HG03439 (cell line): ENCODE data around the gene KIF26A.

ENCODE experiments used
- ATAC-seq: cut with Tn5 transposase; IDR thresholded peaks from one replicate; pipeline ENCODE4 v1.9.1; 2021; ENCODE audit warnings: mild to moderate bottlenecking, moderate library complexity; ENCODE audit not compliant: unreplicated experiment

Gene KIF26A

GRCh38 chr14:104155513-104155912 lies 17.1 kb downstream of the KIF26A start:
- ATAC-seq = no peak

DNA sequence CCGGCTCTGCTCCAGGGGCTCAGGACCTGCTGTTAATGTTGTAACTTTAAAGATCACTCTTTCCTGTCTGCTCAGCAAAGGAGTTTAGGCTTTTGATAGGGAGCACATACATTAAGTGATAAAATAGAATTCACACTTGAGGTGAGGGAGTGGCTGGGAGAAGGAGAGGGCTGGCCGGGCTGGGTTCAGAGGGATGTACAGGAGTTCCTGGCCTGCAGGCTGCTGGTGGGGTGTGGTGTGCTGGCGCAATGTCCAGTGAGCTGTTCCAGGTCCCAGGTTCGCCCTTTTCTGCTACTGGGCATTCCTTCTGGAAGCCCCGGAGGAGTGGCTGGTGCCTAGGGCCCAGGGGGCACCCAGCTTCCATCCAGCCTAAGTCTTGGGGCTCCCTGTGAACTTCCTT lies 17.8 kb downstream of the KIF26A start:
- no peak for ATAC-seq

- no peak for ATAC-seq
Measured at GRCh38 chr14:104157016-104157928, 18.9 kb downstream of the KIF26A start.

GRCh38 chr14:104158827-104159798 lies 20.7 kb downstream of the KIF26A start:
- no peak for ATAC-seq

- no peak for ATAC-seq
Measured at GRCh38 chr14:104159990-104160389, 21.6 kb downstream of the KIF26A start.

DNA sequence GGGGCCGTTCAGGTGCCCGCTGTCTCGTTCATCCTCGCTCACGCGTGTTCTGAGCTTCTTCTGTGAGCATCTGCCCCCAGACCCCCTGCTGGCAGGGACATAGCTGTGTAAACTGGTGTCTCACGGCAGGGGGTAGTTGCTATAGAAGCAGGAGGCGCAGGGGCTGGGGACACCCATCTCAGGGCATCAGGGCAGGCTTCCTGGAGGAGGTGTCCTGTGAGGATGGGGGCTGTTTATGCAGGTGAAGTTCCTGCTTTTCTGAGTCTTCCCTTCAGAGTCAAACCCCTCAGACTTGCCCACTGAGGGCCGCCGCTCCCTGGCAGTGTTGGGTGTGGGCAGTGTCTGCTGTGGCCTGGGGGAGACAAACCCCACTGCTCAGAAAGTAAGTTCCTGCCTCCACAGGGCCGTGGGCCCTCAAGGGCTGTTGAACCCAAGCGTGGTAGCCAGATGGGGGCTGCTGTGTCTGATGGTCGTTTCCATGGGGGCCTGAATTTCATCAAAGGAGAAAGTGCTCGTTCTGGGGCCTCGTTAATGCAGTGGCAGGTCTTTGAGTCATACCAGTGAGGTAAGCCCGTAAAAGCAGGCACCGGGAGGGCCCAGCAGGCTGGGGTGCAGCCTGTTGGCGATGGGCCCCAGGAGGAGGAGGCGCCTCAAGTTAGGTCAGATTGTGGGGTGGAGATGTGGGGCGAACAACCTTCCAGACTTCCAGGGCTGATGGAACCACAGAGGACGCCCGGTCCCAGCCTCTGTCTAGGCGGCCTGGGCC lies 23.4 kb downstream of the KIF26A start:
- ATAC-seq = no peak

DNA sequence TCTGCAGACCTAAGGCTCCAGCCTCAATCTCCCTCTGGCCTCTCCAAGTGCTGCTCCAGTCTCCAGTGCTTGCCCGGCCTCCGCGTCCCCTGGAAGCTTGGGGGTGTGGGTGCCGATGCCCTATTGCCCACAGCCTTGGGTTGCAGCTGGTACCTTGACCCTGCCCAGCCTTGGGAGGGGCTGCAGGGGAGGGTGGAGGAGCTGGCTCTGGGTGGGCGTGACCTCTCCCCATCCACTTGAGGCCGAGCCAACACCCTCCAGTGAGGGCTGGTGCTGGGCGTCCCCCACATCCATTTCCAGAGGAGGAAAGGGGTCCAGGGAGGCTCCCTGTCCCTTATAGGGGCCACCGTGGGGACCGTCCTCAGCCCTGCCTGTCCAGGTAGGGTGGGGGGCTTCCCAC lies 24.1 kb downstream of the KIF26A start:
- ATAC-seq = no peak

- no peak for ATAC-seq
Measured at GRCh38 chr14:104163541-104163940, 25.2 kb downstream of the KIF26A start.

DNA sequence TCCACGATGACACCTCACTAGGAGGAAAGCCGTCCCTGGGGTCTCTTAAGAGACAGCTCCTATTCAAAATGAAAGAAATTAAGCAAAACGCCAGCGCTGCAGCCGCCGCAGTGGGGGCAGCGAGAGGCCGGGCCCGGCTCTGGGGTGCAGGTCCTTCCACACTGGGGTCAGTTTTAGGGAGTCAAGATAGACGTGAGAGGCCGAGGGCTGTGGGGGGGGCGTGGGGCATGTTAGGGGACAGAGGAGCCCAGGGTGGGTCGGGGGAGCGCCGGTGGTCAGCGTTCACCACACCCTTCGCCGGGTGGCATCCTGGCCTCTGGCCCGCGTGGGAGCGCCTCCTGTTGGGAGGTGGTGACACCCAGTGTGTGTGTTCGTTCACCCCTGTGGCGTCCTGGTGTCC lies 25.7 kb downstream of the KIF26A start:
- ATAC-seq = no peak

GRCh38 chr14:104164512-104164911 lies 26.1 kb downstream of the KIF26A start:
- no peak for ATAC-seq

DNA sequence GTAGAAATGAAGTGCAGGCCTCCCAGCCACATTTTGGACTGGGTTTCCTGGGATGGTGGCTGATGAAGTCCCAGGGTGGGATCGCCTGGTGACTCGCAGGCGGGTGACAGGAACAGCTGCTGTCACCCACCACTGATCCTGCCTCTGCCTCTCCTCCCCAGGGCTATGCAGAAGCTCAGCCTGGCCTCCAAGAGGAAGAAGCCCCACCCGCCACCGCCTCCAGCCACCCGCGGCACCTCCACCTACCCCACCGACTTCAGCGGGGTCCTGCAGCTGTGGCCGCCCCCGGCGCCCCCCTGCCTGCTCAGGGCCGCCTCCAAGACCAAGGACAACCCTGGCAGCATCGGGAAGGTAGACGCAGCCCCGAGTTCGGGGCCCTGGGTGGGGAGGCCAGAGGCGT lies 28.3 kb downstream of the KIF26A start:
- no peak for ATAC-seq

GRCh38 chr14:104168603-104169002 lies 30.2 kb downstream of the KIF26A start:
- no peak for ATAC-seq

DNA sequence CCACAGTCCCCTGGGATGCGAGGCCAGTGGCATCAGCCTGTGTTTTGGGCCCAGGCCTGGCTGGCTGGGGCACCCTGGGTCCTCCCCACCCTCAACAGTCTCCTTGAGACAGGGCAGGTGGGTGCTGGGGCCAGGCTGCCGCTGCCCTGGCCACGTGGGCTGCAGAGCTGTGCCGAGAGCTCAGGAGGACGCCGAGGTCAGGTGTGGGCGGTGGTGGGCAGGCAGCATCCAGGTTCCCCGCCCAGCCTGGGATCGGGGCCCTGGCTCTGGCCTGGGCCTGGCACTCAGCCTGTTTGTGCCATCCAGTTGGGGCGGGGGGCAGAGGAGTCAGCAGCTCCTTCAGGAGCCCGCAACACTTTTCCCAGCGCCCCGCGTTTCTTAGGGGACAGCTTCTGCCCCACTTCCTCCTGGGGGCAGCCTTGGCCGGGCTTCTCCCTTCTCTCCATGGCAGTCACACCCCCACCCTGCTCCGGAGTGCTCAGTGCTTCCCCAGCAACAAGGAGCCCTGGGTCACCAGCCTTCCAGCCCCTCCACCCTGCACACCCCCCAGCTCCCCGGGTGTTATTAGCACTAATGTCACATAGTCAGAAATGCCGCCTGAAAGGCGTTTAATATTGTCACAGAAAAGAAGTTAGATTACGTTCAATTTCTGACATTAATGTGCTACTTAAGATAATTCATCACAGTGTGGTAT lies 30.8 kb downstream of the KIF26A start:
- no peak for ATAC-seq

DNA sequence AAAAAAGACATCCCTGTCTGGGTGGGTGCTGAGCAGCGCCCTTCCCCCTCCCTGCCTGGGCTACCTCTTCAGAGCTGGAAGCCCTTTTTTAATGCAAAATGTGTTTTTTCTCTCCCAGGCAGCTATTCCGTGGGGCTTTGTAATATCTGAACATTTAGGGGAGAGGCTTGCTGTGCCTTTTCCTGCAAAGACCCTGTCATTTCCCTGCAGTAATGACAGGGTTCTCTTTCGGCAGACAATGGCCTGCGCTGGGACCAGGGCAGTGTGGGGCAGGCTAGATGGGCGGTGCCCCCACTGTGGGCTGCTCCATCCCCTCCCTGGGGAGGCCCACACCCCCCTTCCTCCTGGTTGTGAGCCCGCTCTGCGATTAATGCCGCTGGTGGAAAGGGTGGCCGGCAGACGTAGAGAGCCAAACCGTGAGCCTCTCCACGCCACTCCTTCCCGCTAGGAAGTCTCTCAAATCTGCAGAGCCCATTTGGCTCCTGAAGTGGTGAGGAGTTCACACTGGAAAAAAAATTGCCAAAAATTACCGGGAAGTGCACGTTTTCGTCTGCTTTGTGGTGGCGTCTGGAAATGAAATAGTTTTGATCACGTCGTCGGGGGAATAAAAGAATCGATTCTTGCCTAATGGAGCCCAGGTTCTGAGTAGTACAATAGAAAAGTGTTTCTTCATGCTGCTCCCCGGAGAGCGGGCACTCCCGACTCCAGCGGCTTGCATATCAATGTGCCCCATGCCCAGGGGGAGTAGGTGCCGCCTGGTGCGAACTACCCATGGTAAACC lies 31.5 kb downstream of the KIF26A start:
- ATAC-seq = no peak

- ATAC-seq = no peak
Measured at GRCh38 chr14:104171029-104171697, 32.8 kb downstream of the KIF26A start.

- ATAC-seq = no peak
Measured at GRCh38 chr14:104171895-104172294, 33.5 kb downstream of the KIF26A start.

GRCh38 chr14:104172349-104172748 lies 34.0 kb downstream of the KIF26A start:
- ATAC-seq = no peak

GRCh38 chr14:104172880-104173279 lies 34.5 kb downstream of the KIF26A start:
- no peak for ATAC-seq

DNA sequence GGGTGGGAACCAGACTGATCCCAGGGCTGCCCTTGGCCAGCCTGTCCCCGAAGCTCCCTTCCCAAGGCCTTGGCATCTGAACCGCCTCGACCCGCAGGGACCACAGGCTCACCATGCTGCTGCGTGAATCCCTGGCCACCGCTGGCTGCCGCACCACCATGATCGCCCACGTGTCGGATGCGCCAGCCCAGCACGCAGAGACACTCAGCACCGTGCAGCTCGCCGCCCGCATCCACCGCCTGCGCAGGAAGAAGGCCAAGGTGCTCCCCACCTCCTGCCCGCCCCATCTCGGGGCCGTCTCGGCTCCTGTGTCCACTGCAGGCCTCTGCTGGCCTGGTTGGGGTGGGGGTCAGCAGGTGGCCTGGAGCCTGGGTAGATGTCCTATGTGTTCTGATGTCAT lies 35.7 kb downstream of the KIF26A start:
- ATAC-seq = no peak
